HFF-Myc (cell line): ENCODE data around the gene CPNE5.

Experiments used
- DNase-seq: peaks from one replicate; pipeline ENCODE4 v3.0.0-alpha.2; 2011; ENCODE audit warnings: low read depth; ENCODE audit errors: extremely low read depth
- H3K4me3 ChIP-seq: replicated peaks from 2 replicates; pipeline ENCODE4 v1.5.1; 2011; ENCODE audit warnings: low read depth, mild to moderate bottlenecking, control low read depth, low read length
- TF ChIP-seq, protein P1 (sequence below): IDR thresholded peaks from 2 replicates; pipeline ENCODE4 v1.5.1; 2012; ENCODE audit warnings: mild to moderate bottlenecking, low read depth, low read length, control low read depth; ENCODE audit errors: missing control alignments

Gene CPNE5

DNA sequence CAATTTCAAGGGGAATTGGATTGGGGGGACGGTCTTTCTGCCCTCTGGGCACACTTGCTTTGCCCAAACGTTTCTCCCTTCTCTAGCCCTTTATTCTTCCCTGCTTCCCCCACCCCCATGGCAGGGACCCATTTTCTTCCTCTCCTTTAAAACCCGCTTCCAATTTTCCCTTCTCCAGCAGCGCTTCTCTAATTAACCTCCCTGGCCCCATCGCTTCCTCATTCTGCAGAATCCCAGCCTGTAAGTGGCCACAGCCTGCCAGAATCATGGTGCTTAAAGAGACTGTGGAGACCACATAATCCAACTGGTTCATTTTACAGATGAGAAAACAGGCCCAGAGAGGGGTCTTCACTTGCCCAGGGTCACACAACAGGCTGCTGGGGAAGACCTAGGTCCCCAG is 61.4 kb downstream of the CPNE5 start:
- TF ChIP-seq, protein P1, sequence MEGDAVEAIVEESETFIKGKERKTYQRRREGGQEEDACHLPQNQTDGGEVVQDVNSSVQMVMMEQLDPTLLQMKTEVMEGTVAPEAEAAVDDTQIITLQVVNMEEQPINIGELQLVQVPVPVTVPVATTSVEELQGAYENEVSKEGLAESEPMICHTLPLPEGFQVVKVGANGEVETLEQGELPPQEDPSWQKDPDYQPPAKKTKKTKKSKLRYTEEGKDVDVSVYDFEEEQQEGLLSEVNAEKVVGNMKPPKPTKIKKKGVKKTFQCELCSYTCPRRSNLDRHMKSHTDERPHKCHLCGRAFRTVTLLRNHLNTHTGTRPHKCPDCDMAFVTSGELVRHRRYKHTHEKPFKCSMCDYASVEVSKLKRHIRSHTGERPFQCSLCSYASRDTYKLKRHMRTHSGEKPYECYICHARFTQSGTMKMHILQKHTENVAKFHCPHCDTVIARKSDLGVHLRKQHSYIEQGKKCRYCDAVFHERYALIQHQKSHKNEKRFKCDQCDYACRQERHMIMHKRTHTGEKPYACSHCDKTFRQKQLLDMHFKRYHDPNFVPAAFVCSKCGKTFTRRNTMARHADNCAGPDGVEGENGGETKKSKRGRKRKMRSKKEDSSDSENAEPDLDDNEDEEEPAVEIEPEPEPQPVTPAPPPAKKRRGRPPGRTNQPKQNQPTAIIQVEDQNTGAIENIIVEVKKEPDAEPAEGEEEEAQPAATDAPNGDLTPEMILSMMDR: no peak
- H3K4me3 ChIP-seq: no peak overlapping the region
- no peak for DNase-seq

DNA sequence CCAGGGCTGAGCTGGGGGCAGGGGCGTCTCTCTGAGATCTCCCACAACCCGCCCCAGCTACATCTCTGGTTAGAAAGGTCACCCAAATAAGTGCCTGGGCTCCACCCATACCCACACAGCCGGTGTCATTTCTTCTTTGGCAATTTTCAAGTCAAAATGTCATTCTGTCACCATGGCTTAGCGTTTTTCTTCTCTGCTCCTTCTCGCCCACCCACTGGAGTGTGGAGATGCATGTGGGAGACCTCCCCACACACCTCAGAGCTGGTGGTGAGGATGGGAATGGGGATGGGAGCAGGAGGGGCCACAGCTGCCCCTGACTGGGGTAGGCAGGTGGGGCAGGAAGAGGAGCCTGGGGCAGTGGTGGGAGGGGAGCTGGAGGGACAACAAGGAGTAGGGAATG is 63.1 kb downstream of the CPNE5 start:
- TF ChIP-seq, protein P1: no peak
- no peak for DNase-seq
- no peak overlapping the region for H3K4me3 ChIP-seq

DNA sequence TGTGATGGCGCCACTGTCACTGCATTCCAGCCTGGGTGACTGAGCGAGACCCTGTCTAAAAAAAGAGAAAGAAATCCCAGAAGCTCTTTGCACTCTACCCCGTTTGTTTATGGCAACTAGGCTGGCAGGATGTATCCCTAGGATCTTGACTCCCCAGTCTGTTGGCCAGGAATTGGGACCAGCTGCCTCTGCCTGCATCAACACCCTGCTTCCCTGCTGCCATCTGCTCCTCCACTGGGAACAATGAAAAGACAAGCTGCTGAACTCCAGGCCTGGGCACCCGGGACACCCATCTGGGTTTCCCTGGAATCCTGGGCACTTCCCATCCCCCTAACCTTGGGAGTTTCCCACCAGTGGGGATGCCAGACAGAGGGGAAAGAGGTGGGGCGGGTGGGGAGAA is 64.9 kb downstream of the CPNE5 start:
- DNase-seq: no peak
- TF ChIP-seq, protein P1: no peak
- H3K4me3 ChIP-seq: no peak overlapping the region

DNA sequence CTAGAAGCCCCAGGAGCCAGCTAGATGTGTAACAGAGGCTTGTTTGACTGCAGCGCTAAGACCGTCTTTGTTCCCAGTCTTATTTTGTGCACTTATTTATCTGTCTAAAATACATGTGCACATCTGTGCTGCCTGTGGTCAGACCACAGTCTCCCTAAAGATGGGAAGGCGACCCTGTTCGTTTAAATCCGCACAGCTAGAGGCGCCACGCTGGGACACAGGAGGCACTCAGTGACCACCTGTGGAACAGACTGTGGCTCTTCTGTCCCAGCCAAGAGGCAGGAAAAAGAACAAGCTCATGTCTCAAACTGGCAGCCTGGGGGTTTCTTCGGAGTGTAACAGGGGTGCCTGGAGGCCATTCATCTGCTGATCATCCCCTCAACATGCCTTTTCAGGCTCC is 66.8 kb downstream of the CPNE5 start:
- H3K4me3 ChIP-seq: no peak overlapping the region
- TF ChIP-seq, protein P1: no peak
- no peak for DNase-seq

DNA sequence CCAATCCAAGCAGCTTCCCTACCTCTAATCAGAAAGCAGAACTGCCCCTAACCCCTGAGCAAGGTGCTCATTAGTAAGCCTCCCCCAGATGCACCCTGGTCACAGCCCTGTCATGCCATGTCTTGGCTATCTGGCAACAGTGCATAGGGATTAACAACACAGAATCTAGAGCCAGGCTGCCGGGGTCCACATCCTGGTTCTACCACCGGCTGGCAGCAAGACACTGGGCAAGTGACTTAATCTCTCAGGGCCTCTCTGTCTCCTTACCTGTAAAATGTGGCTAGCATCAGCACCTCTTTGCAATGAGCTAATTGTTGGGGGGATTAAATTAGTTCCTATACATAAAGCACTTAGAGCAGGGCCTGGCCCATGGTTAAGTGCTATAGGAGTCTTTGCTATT is 68.1 kb downstream of the CPNE5 start:
- TF ChIP-seq, protein P1: no peak

DNA sequence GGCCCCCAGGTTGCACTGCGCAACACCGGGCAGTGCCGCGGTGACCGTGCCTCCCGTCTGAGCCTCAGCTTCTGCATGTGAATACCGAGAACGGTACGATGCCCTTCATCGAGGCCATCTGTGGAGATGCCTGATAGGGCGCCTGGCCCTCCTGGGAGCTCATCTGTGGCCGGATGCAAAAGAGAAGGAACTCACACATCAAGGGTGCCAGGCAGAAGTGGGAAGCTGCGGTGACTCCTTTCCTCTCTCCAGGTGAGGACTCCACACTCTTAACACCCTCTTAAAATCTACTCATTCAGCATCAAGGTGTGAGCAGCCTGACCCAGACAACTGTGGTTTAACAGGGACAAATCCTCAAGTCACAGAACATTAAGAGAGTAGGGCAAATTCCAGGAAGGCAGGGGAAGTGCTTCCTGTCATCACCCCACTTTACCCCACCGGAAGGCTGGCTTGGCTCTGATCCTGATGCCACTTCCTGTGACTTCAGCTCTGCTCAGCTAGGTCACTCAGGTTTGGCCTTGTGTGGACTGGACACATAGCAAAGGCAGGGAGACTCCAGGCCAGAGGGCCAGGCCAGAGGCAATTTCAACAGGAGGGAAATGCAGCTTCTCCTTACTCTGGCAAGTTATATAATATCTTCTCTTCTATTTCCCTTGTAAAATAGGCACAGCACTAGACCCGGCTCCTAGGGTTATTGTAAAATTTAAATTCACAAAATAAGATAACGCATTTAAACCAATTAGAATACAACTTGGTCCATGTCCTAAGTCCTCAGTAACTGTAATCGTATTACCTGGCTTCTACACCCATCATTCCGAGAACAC is 69.4 kb downstream of the CPNE5 start:
- DNase-seq: no peak
- TF ChIP-seq, protein P1: no peak
- H3K4me3 ChIP-seq: no peak overlapping the region

More for the DNA sequence above, 68.1 kb downstream of the CPNE5 start:
- H3K4me3 ChIP-seq: no peak overlapping the region
- DNase-seq: no peak
